Lower leg skin (tissue), 4 donors: ENCODE results near the gene MAGI2. TPM values are rescaled to one million over a fixed set of nuclear protein-coding genes. Genes with fewer than 3 reads are reported as not detected.

ENCODE experiments used
- DNase-seq, 2 donors: peaks; one replicate each; pipeline ENCODE4 v3.0.0-alpha.2; 2019; ENCODE audit warnings: low spot score in 2 of 2
- H3K4me3 ChIP-seq: fragments of 200-600 bp; sonication (generic); 2 replicates; pipeline ENCODE4 v1.5.1; 2017; ENCODE audit warnings: mild to moderate bottlenecking, low read depth; ENCODE audit not compliant: poor library complexity, severe bottlenecking
- CTCF ChIP-seq, 3 donors: fragments of 450-650 bp; IDR thresholded peaks; one replicate each; pipeline ENCODE4 v1.5.1; 2016; ENCODE audit warnings: antibody characterized with exemption in 3 of 3, mild to moderate bottlenecking in 3 of 3, moderate library complexity in 2 of 3
- POLR2A ChIP-seq, 2 donors: fragments of 450-650 bp; IDR thresholded peaks; one replicate each; pipeline ENCODE4 v1.6.1; 2016 to 2017; ENCODE audit warnings: antibody characterized with exemption in 2 of 2, mild to moderate bottlenecking in 1 of 2, moderate library complexity in 1 of 2
- WGBS, 2 donors: methylation state at CpG; one replicate each; pipeline ENCODE4 v1.1.5; 2018; 5-methylcytosine and 5-hydroxymethylcytosine counted together
- intact Hi-C: fragments of 100-400 bp; cut with DNase I; formaldehyde crosslinking; loops from one replicate; pipeline ENCODE4 v1.15.0; 2023; ENCODE audit warnings: low total_unique reads
- total RNA-seq, 4 donors: library from RNA; depleted of rRNA; stranded (reverse); fragments of >200 nt; gene quantifications; one replicate each; pipeline ENCODE4 v1.1.0, GENCODE V29; 2016

The MAGI2 gene
- total RNA-seq, 4 donors from 2014 or later, result 1.6 to 3.0 (median 2.1) TPM

DNA sequence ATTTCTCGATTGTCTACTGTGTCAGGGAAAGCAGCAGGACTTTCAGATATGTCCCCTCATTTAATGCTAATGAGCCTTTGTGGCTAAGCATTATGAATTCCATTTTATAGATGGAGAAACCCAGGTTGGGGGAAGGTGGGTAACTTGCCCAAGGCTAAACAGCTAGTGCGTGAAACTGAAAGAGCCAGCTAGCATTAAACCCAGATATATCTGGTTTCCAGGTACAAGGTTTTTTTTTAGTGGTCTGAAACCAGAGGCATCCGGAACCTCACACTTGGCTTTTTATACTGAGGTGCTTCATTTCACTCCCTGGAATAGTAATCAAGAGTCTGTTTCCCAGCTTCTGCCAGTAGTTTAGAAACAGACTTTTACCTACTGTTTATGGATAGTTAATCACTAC, 960.1 kb downstream of the MAGI2 start:
- no peak for DNase-seq
- 80 to 87% methylated on average over 3 of the region's 3 CpGs for WGBS, 2 donors
- no peak overlapping the region for H3K4me3 ChIP-seq
- intact Hi-C loops, result no loop called here
- no peak for TF ChIP-seq CTCF (IDR thresholded peaks at IDR 0.05)
- TF ChIP-seq POLR2A (IDR thresholded peaks at IDR 0.05), result no peak

- intact Hi-C loops, result no loop called here
- no peak overlapping the region for H3K4me3 ChIP-seq
- TF ChIP-seq CTCF (IDR thresholded peaks at IDR 0.05), result no peak
- DNase-seq, result no peak
- 95 to 98% methylated on average over 1 of the region's 1 CpG for WGBS, 2 donors
Measured at GRCh38 chr7:78492146-78492545, 961.3 kb downstream of the MAGI2 start.

DNA sequence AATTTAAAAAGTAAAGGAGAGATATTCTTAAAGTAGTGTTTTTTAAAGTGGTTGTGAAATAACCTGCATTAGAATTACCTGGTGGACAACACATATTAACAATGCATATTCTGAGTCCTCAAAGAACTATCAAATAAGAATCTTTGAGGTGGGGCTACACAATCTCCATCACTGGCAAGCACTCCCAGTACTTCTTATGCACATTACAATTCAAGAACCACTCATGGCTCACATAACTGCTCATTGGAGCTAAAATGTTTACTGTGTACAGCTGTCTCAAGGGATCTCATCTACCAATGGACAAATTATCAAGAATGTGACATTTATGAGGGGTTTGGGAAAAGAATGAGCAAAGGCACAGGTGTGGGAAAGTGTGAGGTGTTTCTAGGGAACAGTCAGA, 962.9 kb downstream of the MAGI2 start:
- TF ChIP-seq POLR2A (IDR thresholded peaks at IDR 0.05) (no peak), CTCF (IDR thresholded peaks at IDR 0.05) (no peak)
- intact Hi-C loops, result no loop called here
- H3K4me3 ChIP-seq, result no peak overlapping the region
- no peak for DNase-seq

DNA sequence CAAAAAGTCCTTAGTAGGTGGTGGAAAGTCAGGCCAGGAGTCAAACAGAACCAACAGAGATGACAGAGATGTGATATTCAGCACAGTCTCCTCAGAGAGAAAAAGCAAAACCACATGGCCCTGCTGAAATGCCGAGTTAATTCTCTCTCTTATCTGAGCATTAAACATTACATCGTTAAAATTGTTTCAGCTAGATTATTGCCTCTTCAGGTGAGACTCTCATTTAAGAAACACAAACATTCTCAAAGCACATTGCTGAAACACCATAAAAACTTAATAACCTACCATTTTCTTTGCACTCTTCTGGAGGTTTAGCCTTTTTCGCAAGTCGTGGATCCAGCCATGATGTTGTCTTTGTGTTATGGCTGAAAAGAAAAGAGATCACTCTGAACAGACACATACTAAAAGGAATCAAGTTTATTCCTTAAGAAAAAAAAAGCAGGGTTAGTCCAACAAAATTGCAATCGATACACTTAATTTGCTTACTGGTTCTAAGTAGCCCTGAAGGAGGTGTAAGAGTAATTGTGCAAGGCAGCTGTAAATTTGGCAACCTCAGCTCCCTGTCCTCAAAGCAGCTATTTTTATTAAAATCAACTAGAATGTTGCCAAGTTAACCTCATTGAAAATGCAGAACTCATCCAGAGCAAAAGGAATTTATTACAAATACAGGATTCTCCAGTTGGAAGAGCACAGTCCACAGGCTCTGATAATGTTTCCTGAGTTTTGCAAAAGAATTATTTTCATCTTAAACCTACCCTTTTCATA, 963.8 kb downstream of the MAGI2 start:
- DNase-seq, result no peak
- intact Hi-C loops, result no loop called here
- H3K4me3 ChIP-seq, result no peak overlapping the region
- 52 to 56% methylated on average over 5 of the region's 5 CpGs for WGBS, 2 donors
- no peak for TF ChIP-seq CTCF (IDR thresholded peaks at IDR 0.05)
- TF ChIP-seq POLR2A (IDR thresholded peaks at IDR 0.05), result no peak

- H3K4me3 ChIP-seq, result no peak overlapping the region
- DNase-seq, result no peak
- TF ChIP-seq POLR2A (IDR thresholded peaks at IDR 0.05), result no peak
- TF ChIP-seq CTCF (IDR thresholded peaks at IDR 0.05), result no peak
- 61 to 71% methylated on average over 5 of the region's 5 CpGs for WGBS, 2 donors
- intact Hi-C loops, result no loop called here
Measured at GRCh38 chr7:78487464-78487863, 966.0 kb downstream of the MAGI2 start.

DNA sequence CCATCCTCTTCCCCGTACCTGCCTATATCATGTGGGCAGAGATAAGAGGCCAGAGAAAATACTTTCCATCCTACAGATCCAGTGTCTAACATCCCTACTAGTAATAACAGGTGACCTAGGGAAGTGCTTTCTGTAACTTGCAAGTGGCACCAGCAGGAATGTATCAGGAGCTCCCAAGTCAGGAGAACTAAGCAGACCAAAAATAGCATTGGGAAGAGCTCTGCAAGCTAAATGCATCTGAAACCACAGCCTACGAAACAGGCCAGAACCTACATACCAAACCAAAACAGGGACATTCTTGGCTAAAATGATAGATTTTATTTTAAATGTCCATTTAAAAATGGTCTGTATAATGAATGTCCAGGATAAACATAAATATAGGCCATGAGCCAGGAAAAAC, 974.1 kb downstream of the MAGI2 start:
- no peak for DNase-seq
- no peak for TF ChIP-seq CTCF (IDR thresholded peaks at IDR 0.05)
- TF ChIP-seq POLR2A (IDR thresholded peaks at IDR 0.05), result no peak
- WGBS, 2 donors, result 91 to 93% methylated on average over 2 of the region's 2 CpGs
- H3K4me3 ChIP-seq, result no peak overlapping the region
- intact Hi-C loops, result no loop called here
